H9 (cell line): ENCODE results near the gene CDH4. TPM values are rescaled to one million over a fixed set of nuclear protein-coding genes. Genes with fewer than 3 reads are reported as not detected.

ENCODE experiments used
- DNase-seq: peaks from one replicate; pipeline ENCODE4 v3.0.0-alpha.2; 2017
- H2AFZ ChIP-seq: one replicate; pipeline ENCODE4 v1.6.1; 2013; ENCODE audit warnings: mild to moderate bottlenecking, low read length, control low read depth, moderate library complexity
- H2AK5ac ChIP-seq: 2 replicates; pipeline ENCODE4 v1.6.1; 2013; ENCODE audit warnings: low read length, control low read depth, mixed read lengths; ENCODE audit not compliant: insufficient read length
- H2BK120ac ChIP-seq: one replicate; pipeline ENCODE4 v1.6.1; 2013; ENCODE audit warnings: low read depth, mild to moderate bottlenecking, low read length, control low read depth, inconsistent platforms; ENCODE audit not compliant: poor library complexity, severe bottlenecking
- H2BK12ac ChIP-seq: 2 replicates; pipeline ENCODE4 v1.6.1; 2013; ENCODE audit warnings: low read length, control low read depth, mixed read lengths, low read depth; ENCODE audit not compliant: insufficient read length
- H2BK15ac ChIP-seq: 2 replicates; pipeline ENCODE4 v1.6.1; 2013; ENCODE audit warnings: low read depth, low read length, control low read depth
- H2BK20ac ChIP-seq: one replicate; pipeline ENCODE4 v1.6.1; 2013; ENCODE audit warnings: low read depth, mild to moderate bottlenecking, low read length, control low read depth, inconsistent platforms; ENCODE audit not compliant: poor library complexity, severe bottlenecking
- H2BK5ac ChIP-seq: 2 replicates; pipeline ENCODE4 v1.6.1; 2013; ENCODE audit warnings: low read length, control low read depth, mixed read lengths; ENCODE audit not compliant: insufficient read length
- H3K14ac ChIP-seq: 2 replicates; pipeline ENCODE4 v1.6.1; 2013; ENCODE audit warnings: low read length, control low read depth; ENCODE audit not compliant: insufficient read depth
- H3K18ac ChIP-seq: 2 replicates; pipeline ENCODE4 v1.6.1; 2013; ENCODE audit warnings: low read depth, mild to moderate bottlenecking, mixed read lengths, low read length, control low read depth; ENCODE audit not compliant: insufficient read length
- H3K23ac ChIP-seq: 2 replicates; pipeline ENCODE4 v1.6.1; 2013; ENCODE audit warnings: low read length, control low read depth, mixed read lengths, low read depth; ENCODE audit not compliant: insufficient read length
- H3K23me2 ChIP-seq: 2 replicates; pipeline ENCODE4 v1.6.1; 2013; ENCODE audit warnings: low read depth, mild to moderate bottlenecking, mixed read lengths, low read length, control low read depth; ENCODE audit not compliant: insufficient read length, poor library complexity, severe bottlenecking
- H3K27ac ChIP-seq: 2 replicates; pipeline ENCODE4 v1.5.1; 2013; ENCODE audit warnings: low read length, control low read depth, mixed read lengths, low read depth; ENCODE audit not compliant: insufficient read length
- H3K27me3 ChIP-seq: 2 replicates; pipeline ENCODE4 v1.6.1; 2013; ENCODE audit warnings: low read length, control low read depth, inconsistent platforms; ENCODE audit not compliant: insufficient read depth
- H3K4ac ChIP-seq: 2 replicates; pipeline ENCODE4 v1.6.1; 2013; ENCODE audit warnings: low read depth, mild to moderate bottlenecking, control low read depth, inconsistent platforms, low read length, moderate library complexity
- H3K4me1 ChIP-seq: 2 replicates; pipeline ENCODE4 v1.6.1; 2013; ENCODE audit warnings: low read length, control low read depth, inconsistent platforms; ENCODE audit not compliant: insufficient read depth
- H3K4me2 ChIP-seq: 2 replicates; pipeline ENCODE4 v1.6.1; 2013; ENCODE audit warnings: low read length, control low read depth, mixed read lengths; ENCODE audit not compliant: insufficient read length, insufficient read depth
- H3K56ac ChIP-seq: 2 replicates; pipeline ENCODE4 v1.6.1; 2013; ENCODE audit warnings: low read depth, mild to moderate bottlenecking, mixed read lengths, low read length, control low read depth; ENCODE audit not compliant: insufficient read length
- H3K79me1 ChIP-seq: 2 replicates; pipeline ENCODE4 v1.6.1; 2013; ENCODE audit warnings: low read depth, mild to moderate bottlenecking, moderate library complexity, low read length, control low read depth, inconsistent platforms; ENCODE audit not compliant: insufficient read depth, poor library complexity, severe bottlenecking
- H3K79me2 ChIP-seq: 2 replicates; pipeline ENCODE4 v1.6.1; 2013; ENCODE audit warnings: low read length, control low read depth, inconsistent platforms; ENCODE audit not compliant: insufficient read depth
- H3K9ac ChIP-seq: 2 replicates; pipeline ENCODE4 v1.6.1; 2013; ENCODE audit warnings: low read length, control low read depth, mixed read lengths; ENCODE audit not compliant: insufficient read length; ENCODE audit errors: extremely low read depth
- H3K9me3 ChIP-seq: one replicate; pipeline ENCODE4 v1.6.1; 2013; ENCODE audit warnings: low read depth, low read length, inconsistent platforms; ENCODE audit not compliant: control insufficient read depth
- H3T11ph ChIP-seq: one replicate; pipeline ENCODE4 v1.6.1; 2013; ENCODE audit warnings: mild to moderate bottlenecking, low read length, control low read depth, inconsistent platforms
- H4K20me1 ChIP-seq: one replicate; pipeline ENCODE4 v1.6.1; 2013; ENCODE audit not compliant: control insufficient read depth, insufficient read length, insufficient read depth
- H4K5ac ChIP-seq: 2 replicates; pipeline ENCODE4 v1.6.1; 2013; ENCODE audit warnings: low read depth, mild to moderate bottlenecking, mixed read lengths, low read length, control low read depth; ENCODE audit not compliant: insufficient read length
- H4K8ac ChIP-seq: replicated peaks from 2 replicates; pipeline ENCODE4 v1.6.1; 2013; ENCODE audit warnings: low read length, control low read depth, mixed read lengths, low read depth; ENCODE audit not compliant: insufficient read length
- H4K91ac ChIP-seq: 2 replicates; pipeline ENCODE4 v1.6.1; 2013; ENCODE audit warnings: low read depth, mild to moderate bottlenecking, moderate library complexity, mixed read lengths, low read length, control low read depth; ENCODE audit not compliant: insufficient read length
- H3K27ac Mint-ChIP-seq, 3 experiments: 2 replicates in 2 of 3; 3 replicates in 1 of 3; pipeline ENCODE4 v1.8.0; 2020 to 2021; ENCODE audit warnings: mixed read lengths in 3 of 3, mild to moderate bottlenecking in 1 of 3, moderate library complexity in 1 of 3
- H3K27me3 Mint-ChIP-seq: 2 replicates; pipeline ENCODE4 v1.8.0; 2021; ENCODE audit warnings: low read depth, mild to moderate bottlenecking, moderate library complexity, mixed read lengths
- H3K36me3 Mint-ChIP-seq, 3 experiments: 2 replicates in 2 of 3; 3 replicates in 1 of 3; pipeline ENCODE4 v1.8.0; 2020 to 2021; ENCODE audit warnings: low read depth in 3 of 3, mixed read lengths in 3 of 3; ENCODE audit not compliant: insufficient read depth in 1 of 3
- H3K4me1 Mint-ChIP-seq, 2 experiments: 2 replicates each; pipeline ENCODE4 v1.8.0; 2020; ENCODE audit warnings: mixed read lengths in 2 of 2
- H3K4me3 Mint-ChIP-seq, 2 experiments: 2 replicates in 1 of 2; 3 replicates in 1 of 2; pipeline ENCODE4 v1.8.0; 2020 to 2021; ENCODE audit warnings: mild to moderate bottlenecking in 2 of 2, mixed read lengths in 2 of 2, moderate library complexity in 1 of 2
- H3K9me3 Mint-ChIP-seq, 2 experiments: 2 replicates in 1 of 2; 3 replicates in 1 of 2; pipeline ENCODE4 v1.8.0; 2020; ENCODE audit warnings: mild to moderate bottlenecking in 2 of 2, mixed read lengths in 2 of 2, moderate library complexity in 1 of 2
- WGBS: extraction: QIAGEN DNeasy Blood & Tissue Kit; methylation state at CpG from one replicate; pipeline ENCODE4 v1.1.7; 2013; ENCODE audit warnings: missing lambda C conversion rate, low lambda C conversion rate, mixed read lengths; ENCODE audit not compliant: insufficient read length; ENCODE audit errors: extremely low coverage; 5-methylcytosine and 5-hydroxymethylcytosine counted together
- total RNA-seq: library from RNA; stranded (reverse); gene quantifications from 2 replicates; pipeline ENCODE4 v1.2.1, GENCODE V29; 2021
- TF ChIP-seq, protein P1 (sequence below): fragments of 200-600 bp; sonication (generic); conservative IDR thresholded peaks from 3 replicates; pipeline ENCODE4 v1.8.0; 2021; ENCODE audit warnings: antibody characterized with exemption, mild to moderate bottlenecking

The CDH4 gene
- total RNA-seq, 1 experiment from 2014 or later = 3.0 TPM

DNA sequence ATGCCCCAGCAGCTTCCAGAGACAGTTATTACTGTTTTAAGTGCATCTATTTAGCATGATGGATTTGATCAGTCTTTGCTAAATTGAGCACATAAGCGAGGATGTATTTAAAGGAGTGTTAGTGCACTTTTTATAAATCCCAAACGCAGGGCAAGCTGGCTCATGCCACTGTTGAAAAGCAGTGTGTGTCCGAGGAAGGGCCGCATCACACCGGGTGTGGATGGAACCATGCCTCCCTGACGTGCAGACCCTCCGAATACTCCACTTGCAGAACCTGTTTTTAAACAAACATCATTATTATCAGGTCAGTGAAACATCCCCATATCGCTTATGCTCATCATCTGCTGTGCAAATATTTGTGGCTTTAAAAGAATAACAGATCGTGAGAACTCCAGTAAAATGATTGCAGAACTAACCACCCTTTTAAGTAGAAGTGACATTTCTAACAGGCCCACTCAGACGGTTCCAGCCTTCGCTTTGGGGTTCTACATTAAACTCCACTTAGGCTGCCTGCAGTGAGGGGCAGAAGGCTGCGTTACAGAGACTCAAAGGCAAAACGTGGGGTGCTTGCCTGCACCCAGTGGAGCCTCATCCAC lies 190.1 kb downstream of the CDH4 start:
- TF ChIP-seq, protein P1, sequence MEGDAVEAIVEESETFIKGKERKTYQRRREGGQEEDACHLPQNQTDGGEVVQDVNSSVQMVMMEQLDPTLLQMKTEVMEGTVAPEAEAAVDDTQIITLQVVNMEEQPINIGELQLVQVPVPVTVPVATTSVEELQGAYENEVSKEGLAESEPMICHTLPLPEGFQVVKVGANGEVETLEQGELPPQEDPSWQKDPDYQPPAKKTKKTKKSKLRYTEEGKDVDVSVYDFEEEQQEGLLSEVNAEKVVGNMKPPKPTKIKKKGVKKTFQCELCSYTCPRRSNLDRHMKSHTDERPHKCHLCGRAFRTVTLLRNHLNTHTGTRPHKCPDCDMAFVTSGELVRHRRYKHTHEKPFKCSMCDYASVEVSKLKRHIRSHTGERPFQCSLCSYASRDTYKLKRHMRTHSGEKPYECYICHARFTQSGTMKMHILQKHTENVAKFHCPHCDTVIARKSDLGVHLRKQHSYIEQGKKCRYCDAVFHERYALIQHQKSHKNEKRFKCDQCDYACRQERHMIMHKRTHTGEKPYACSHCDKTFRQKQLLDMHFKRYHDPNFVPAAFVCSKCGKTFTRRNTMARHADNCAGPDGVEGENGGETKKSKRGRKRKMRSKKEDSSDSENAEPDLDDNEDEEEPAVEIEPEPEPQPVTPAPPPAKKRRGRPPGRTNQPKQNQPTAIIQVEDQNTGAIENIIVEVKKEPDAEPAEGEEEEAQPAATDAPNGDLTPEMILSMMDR = no peak
- peaks cover 25% of the 10 kb centered on the region; the same call in 1 of the 2 replicates for H3K4me1 ChIP-seq
- H3K14ac ChIP-seq = peak overlapping the region; percentile 49; the same call in 1 of the 2 replicates
- H2BK15ac ChIP-seq = no peak overlapping the region
- H3K56ac ChIP-seq = no peak overlapping the region
- H3K27ac ChIP-seq = no peak overlapping the region
- Mint-ChIP-seq H3K27ac (peak overlapping the region in 2 of 3 experiments; percentile 21 to 78; a peak in 3 of 7 replicates), H3K4me3 (no peak overlapping the region), H3K9me3 (no peaks in the 10 kb centered on the region), H3K36me3 (no peaks in the 10 kb centered on the region; a peak in 1 of 7 replicates), H3K27me3 (peaks cover 3% of the 10 kb centered on the region; the same call in 1 of the 2 replicates), H3K4me1 (peaks cover 42 to 44% of the 10 kb centered on the region in 2 experiments)
- no peak overlapping the region for H2BK20ac ChIP-seq
- no peaks in the 10 kb centered on the region for H4K20me1 ChIP-seq
- no peaks in the 10 kb centered on the region for H3K79me1 ChIP-seq
- H3K23ac ChIP-seq = no peak overlapping the region
- H2BK12ac ChIP-seq = peak overlapping the region; percentile 30
- H3K9me3 ChIP-seq = no peaks in the 10 kb centered on the region
- no CpG with 5 or more reads among the region's 13 CpGs for WGBS
- no peak overlapping the region for H4K8ac ChIP-seq
- no peak overlapping the region for H2BK120ac ChIP-seq
- no peaks in the 10 kb centered on the region for H3K79me2 ChIP-seq
- H3T11ph ChIP-seq = no peak overlapping the region
- no peak overlapping the region for H4K91ac ChIP-seq
- H2AFZ ChIP-seq = no peak overlapping the region
- no peak overlapping the region for H3K9ac ChIP-seq
- H3K4me2 ChIP-seq = no peak overlapping the region
- H3K27me3 ChIP-seq = no peaks in the 10 kb centered on the region
- H3K23me2 ChIP-seq = no peaks in the 10 kb centered on the region
- H4K5ac ChIP-seq = no peak overlapping the region
- H3K18ac ChIP-seq = no peak overlapping the region
- H2BK5ac ChIP-seq = no peak overlapping the region
- no peak overlapping the region for H3K4ac ChIP-seq
- no peak for DNase-seq
- H2AK5ac ChIP-seq = no peak overlapping the region
